Right lobe of liver (tissue), 4 donors: ENCODE results near the gene STON2.

Source experiments
- CTCF ChIP-seq, 4 donors: fragments of 200-600 bp in 3 of 4; fragments of 450-650 bp in 1 of 4; IDR thresholded peaks; one replicate each; pipeline versions ENCODE4 v1.5.1 to v1.8.0; 2016 to 2022; ENCODE audit warnings: antibody characterized with exemption in 4 of 4, mild to moderate bottlenecking in 2 of 4
- POLR2A ChIP-seq: fragments of 450-650 bp; IDR thresholded peaks from one replicate; pipeline ENCODE4 v1.6.1; 2017; ENCODE audit warnings: antibody characterized with exemption, mild to moderate bottlenecking
- donor health status: DM: no; HTN: no; CAD: no.
- donor health status: DM: no; HTN: no; CAD: no.
- donor health status: DM: no; HTN: yes; CAD: no.

GRCh38 chr14:81211844-81212243 lies 188.3 kb downstream of the STON2 start:
- TF ChIP-seq CTCF (IDR thresholded peaks at IDR 0.05): peak; percentile 55 to 74 (median 69)
- no peak for TF ChIP-seq POLR2A
